DOHH2 (cell line): ENCODE measurements around the gene RGS19.

Experiments used
- H3F3A ChIP-seq: fragments of 200-600 bp; sonication (generic), shearing (Covaris generic); 2 replicates; pipeline ENCODE4 v1.6.0; 2016; ENCODE audit warnings: antibody characterized with exemption, mild to moderate bottlenecking; ENCODE audit not compliant: control insufficient read depth, insufficient read depth
- H3K27ac ChIP-seq: fragments of 200-600 bp; sonication (generic); 2 replicates; pipeline ENCODE4 v1.5.1; 2014; ENCODE audit warnings: low read depth, mild to moderate bottlenecking, low read length, moderate library complexity
- H3K27me3 ChIP-seq: fragments of 200-600 bp; sonication (generic); 2 replicates; pipeline ENCODE4 v1.6.1; 2014; ENCODE audit warnings: mild to moderate bottlenecking, low read length, mixed read lengths; ENCODE audit not compliant: control insufficient read depth
- H3K36me3 ChIP-seq: fragments of 200-600 bp; sonication (generic); 2 replicates; pipeline ENCODE4 v1.6.1; 2014; ENCODE audit warnings: mild to moderate bottlenecking, low read length, moderate library complexity, mixed read lengths; ENCODE audit not compliant: control insufficient read depth
- H3K4me1 ChIP-seq: fragments of 200-600 bp; sonication (generic); 2 replicates; pipeline ENCODE4 v1.6.1; 2014; ENCODE audit warnings: mild to moderate bottlenecking, low read length, mixed read lengths; ENCODE audit not compliant: control insufficient read depth
- H3K4me2 ChIP-seq: fragments of 200-600 bp; sonication (generic); 2 replicates; pipeline ENCODE4 v1.6.0; 2014; ENCODE audit warnings: mild to moderate bottlenecking, low read length, moderate library complexity
- H3K4me3 ChIP-seq: fragments of 200-600 bp; sonication (generic); 2 replicates; pipeline ENCODE4 v1.5.1; 2014; ENCODE audit warnings: mild to moderate bottlenecking, low read length, mixed read lengths
- H3K79me2 ChIP-seq: fragments of 200-600 bp; sonication (generic); 2 replicates; pipeline ENCODE4 v1.6.1; 2014; ENCODE audit warnings: mild to moderate bottlenecking, low read length, mixed read lengths; ENCODE audit not compliant: control insufficient read depth
- H3K9me2 ChIP-seq: fragments of 200-600 bp; sonication (generic); replicated peaks from 2 replicates; pipeline ENCODE4 v1.6.1; 2014; ENCODE audit warnings: mild to moderate bottlenecking, low read length, mixed read lengths; ENCODE audit not compliant: control insufficient read depth
- H3K9me3 ChIP-seq: fragments of 200-600 bp; sonication (generic); 2 replicates; pipeline ENCODE4 v1.6.1; 2014; ENCODE audit warnings: antibody characterized with exemption, low read length, mixed read lengths; ENCODE audit not compliant: control insufficient read depth, insufficient read depth
- H4K20me1 ChIP-seq: fragments of 200-600 bp; sonication (generic); 2 replicates; pipeline ENCODE4 v1.6.0; 2014; ENCODE audit warnings: low read depth, mild to moderate bottlenecking, antibody characterized with exemption, low read length, moderate library complexity; ENCODE audit not compliant: control insufficient read depth, insufficient read depth
- EZH2phosphoT487 ChIP-seq: fragments of 200-600 bp; sonication (generic); IDR thresholded peaks from 2 replicates; pipeline ENCODE4 v1.6.1; 2017; ENCODE audit warnings: borderline replicate concordance, mild to moderate bottlenecking, antibody characterized with exemption, low read length, moderate library complexity, mixed read lengths
- TF ChIP-seq, protein P1 (sequence below): fragments of 200-600 bp; sonication (generic); IDR thresholded peaks from one replicate; pipeline ENCODE4 v1.5.1; 2014; ENCODE audit warnings: antibody characterized with exemption, mild to moderate bottlenecking, low read depth, low read length; ENCODE audit not compliant: poor library complexity, severe bottlenecking

RGS19 gene

DNA sequence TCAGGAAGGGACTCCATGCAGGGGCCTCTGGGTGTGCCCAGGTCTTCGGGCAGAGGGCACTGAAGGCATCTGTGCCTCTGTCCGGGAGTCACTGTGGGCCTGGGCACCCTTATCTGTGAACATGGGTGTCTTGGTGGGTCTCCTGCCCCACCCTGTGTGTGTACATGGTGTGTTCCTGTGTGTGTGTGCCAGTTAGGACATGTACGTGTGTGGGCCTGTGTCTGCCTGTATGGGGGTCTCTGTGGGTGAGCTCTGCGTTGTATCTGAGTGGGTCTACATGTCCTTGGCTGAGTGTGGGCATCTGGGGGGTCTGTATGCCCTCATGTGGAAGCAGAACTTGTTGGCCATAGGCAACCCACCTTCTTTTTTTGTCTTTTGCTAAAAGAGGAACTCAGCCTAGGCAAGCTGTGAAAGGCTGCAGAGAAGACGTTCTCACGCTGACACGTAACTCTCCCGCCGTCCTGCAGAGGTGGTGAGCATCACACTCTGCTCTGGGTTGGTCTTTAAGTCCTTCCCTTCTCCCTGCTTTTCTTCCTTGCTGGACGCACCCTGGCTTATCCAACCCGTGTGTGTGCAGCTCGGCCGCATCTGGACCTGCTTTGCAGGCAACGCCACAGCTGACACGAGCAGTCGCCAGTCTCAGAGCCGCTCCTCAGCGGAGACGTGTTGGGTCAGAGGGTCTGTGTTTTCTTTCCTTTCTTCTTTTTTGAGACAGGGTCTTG, 28.6 kb upstream of the RGS19 start:
- Histone ChIP-seq H3K4me2 (peak overlapping the region; percentile 10), H3K27me3 (peaks cover 20% of the 10 kb centered on the region)

DNA sequence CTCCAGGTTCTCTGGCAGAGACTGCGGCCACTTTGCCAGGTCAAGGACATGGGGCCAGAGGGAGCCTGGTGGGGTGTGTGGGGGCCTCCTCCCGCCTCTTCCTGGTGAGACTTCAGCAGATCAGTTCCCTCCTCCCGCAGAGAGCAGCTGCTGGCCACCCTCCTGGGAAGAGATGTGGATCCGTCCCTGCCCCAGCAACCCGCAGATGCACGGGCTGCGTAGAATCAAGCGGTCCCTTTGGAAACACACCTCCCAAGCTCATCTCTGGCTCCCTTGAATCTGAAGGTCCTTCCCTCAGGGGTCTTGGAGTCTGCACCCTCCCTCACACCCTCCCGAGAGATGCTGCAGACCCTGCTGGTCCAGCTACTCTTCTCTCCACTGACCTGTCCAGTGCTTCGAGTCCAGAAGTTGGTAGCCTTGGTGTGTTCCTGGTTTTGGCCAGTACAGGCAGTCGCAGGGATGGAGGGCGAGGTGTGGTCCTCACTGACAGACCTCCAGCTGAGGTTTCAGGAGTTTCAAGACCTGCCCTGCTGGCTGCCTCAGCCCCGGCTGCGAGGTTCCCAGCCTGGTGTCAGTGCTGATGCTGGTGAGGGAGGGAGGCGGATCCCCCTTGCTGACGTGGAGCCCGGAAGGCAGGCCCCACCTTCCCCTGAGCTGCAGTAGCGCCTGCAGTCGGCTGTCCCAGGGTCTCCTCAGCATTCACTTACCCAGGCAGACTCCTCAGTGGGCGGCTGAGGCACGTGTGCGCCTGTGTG, 27.8 kb upstream of the RGS19 start, which contains the start of gene NPBWR2:
Gene NPBWR2 (minus strand): TSS at position 585 of the 755 bp plus-strand sequence. CDS start 734 bp downstream, outside the sequence.
- Histone ChIP-seq H3F3A (no peaks in the 10 kb centered on the region), H3K9me3 (no peaks in the 10 kb centered on the region), H3K27me3 (peaks cover 23% of the 10 kb centered on the region), H3K36me3 (no peaks in the 10 kb centered on the region), H3K4me2 (peak within 1 kb of the TSS; percentile 10), H3K4me1 (peaks cover 25% of the 10 kb centered on the region), H3K9me2 (no peaks in the 10 kb centered on the region), H4K20me1 (0 out of 2 replicates have a peak, but pooled peaks cover 4% of the 10 kb centered on the region), H3K27ac (no peak within 1 kb of the TSS), H3K79me2 (no peaks in the 10 kb centered on the region), H3K4me3 (no peak within 1 kb of the TSS)
- TF ChIP-seq EZH2phosphoT487: no peak
- TF ChIP-seq, protein P1, sequence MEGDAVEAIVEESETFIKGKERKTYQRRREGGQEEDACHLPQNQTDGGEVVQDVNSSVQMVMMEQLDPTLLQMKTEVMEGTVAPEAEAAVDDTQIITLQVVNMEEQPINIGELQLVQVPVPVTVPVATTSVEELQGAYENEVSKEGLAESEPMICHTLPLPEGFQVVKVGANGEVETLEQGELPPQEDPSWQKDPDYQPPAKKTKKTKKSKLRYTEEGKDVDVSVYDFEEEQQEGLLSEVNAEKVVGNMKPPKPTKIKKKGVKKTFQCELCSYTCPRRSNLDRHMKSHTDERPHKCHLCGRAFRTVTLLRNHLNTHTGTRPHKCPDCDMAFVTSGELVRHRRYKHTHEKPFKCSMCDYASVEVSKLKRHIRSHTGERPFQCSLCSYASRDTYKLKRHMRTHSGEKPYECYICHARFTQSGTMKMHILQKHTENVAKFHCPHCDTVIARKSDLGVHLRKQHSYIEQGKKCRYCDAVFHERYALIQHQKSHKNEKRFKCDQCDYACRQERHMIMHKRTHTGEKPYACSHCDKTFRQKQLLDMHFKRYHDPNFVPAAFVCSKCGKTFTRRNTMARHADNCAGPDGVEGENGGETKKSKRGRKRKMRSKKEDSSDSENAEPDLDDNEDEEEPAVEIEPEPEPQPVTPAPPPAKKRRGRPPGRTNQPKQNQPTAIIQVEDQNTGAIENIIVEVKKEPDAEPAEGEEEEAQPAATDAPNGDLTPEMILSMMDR: no peak

More for the DNA sequence above, 28.6 kb upstream of the RGS19 start:
- Histone ChIP-seq H3F3A (no peaks in the 10 kb centered on the region), H4K20me1 (0 out of 2 replicates have a peak, but pooled peaks cover 4% of the 10 kb centered on the region), H3K9me3 (no peaks in the 10 kb centered on the region), H3K27ac (no peak overlapping the region), H3K36me3 (no peaks in the 10 kb centered on the region), H3K4me1 (peaks cover 18% of the 10 kb centered on the region), H3K4me3 (no peak overlapping the region), H3K79me2 (no peaks in the 10 kb centered on the region), H3K9me2 (no peaks in the 10 kb centered on the region)
- TF ChIP-seq, protein P1: no peak
- no peak for TF ChIP-seq EZH2phosphoT487

DNA sequence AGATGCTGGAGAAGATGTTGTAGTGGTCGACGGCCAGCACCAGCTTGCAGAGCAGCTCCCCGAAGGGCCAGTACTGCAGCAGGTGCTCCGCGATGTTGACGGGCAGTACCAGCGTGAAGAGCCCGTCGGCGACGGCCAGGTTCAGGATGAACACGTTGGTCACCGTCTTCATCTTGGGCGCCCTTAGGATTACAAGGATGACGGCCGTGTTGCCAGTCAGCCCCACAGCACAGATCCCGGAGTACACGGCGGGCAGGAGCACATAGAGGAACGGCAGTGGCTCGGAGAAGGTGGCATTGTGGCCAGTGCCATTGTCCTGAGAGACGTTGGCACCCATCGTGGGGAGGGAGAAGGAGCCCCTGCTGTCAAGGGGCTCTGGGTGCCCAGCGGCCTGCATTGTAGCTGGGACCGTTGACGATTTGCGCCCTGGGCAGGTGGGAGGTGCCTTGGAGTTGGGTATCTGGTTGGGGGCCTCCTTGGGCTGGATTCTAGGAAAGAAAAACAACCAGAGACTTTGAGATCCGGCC, 27.2 kb upstream of the RGS19 start:
- no peaks in the 10 kb centered on the region for H3K79me2 ChIP-seq
- H3K4me2 ChIP-seq: no peak overlapping the region
- no peaks in the 10 kb centered on the region for H3K36me3 ChIP-seq
- H3K4me3 ChIP-seq: no peak overlapping the region
- peaks cover 32% of the 10 kb centered on the region for H3K4me1 ChIP-seq
- H3F3A ChIP-seq: no peaks in the 10 kb centered on the region
- H3K27ac ChIP-seq: no peak overlapping the region
- no peaks in the 10 kb centered on the region for H3K9me2 ChIP-seq
- peaks cover 24% of the 10 kb centered on the region for H3K27me3 ChIP-seq
- TF ChIP-seq, protein P1: no peak
- no peak for TF ChIP-seq EZH2phosphoT487
- 0 out of 2 replicates have a peak, but pooled peaks cover 4% of the 10 kb centered on the region for H4K20me1 ChIP-seq
- no peaks in the 10 kb centered on the region for H3K9me3 ChIP-seq
